ENCODE results near the gene SP110.
"Not testable (repeated sequence)": the region's sequence is repeated elsewhere in the genome, so short reads cannot be mapped to it uniquely, and the experiment has no call there.

SP110 gene

DNA sequence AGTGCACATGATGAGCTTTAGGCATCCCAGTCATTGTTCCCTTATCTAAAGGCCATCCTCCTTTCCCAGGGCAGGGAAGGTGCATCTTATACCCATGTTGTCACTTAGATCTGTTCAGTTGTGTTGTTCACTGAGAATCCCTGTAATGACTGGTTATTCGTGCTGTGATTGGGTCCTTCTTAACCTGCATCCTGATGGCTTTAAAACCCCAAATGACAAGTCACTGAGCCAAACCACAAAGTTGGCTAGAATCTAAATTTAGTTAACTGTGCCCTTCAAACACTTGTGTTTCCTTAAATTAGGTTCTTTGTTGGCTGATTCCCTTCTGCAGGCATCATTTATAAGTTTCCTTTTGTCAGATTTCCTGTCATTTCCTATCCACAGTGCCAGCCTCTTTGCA is 92.6 kb downstream of the SP110 start:
- DNase-seq (ENCODE audit: low read depth, low spot score) = no peak

- DNase-seq (ENCODE audit: low read depth, low spot score) = no peak
Measured at GRCh38 chr2:230124757-230125431, 94.9 kb downstream of the SP110 start.

DNA sequence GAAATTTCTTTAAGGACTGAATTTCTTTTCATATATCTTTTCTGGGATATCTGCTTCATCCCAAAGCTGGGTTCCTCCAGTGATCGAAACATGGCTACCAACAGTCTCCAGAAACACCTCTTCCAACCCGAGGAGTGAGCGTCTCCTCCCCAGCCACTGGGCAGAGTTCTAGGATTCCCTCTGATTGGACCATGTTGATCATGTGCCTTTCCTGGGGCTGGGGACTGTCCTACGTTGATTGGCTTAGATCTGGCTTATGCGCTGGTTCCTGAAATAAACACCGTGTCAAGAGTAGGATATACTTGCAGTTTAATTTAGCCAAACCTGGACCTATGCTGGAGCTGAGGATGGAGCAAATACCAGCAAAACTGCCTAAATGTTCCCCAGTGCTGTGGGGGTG is 95.5 kb downstream of the SP110 start:
- DNase-seq (ENCODE audit: low read depth, low spot score) = no peak

DNA sequence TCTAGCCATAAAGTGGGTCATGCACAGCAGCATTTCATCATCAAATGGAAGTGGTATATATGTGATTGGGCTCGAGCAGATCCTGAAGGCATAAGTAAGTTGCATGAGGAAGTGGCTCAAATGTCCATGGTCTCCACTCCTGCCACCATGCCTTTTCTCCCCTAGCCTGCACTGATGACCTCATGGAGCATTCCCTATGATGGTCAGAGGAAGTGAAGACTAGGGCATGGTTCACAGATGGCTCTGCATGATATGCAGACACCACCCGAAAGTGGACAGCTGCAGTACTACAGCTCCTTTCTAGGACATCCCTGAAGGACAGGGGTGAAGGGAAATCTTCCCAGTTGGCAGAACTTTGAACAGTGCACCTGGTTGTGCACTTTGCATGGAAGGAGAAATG is 99.4 kb downstream of the SP110 start:
- not testable (repeated sequence) for DNase-seq (ENCODE audit: low read depth, low spot score)

- not testable (repeated sequence) for DNase-seq (ENCODE audit: low read depth, low spot score)
Measured at GRCh38 chr2:230119827-230120226, 100.0 kb downstream of the SP110 start.
